RWPE1 (cell line): ENCODE results near the gene CAPN11.

Source experiments
- CTCF ChIA-PET: fragments of 350-600 bp; sonication (Branson Sonifier 250); formaldehyde crosslinking; extraction: SDS; loops from one replicate; lab custom pipeline; 2021; lab: Yijun Ruan, JAX
- POLR2A ChIA-PET: fragments of 400-600 bp; formaldehyde crosslinking; extraction: SDS; loops from one replicate; lab custom pipeline; 2020; ENCODE audit warnings: antibody characterized with exemption; ENCODE audit not compliant: low non-redundant PET; lab: Yijun Ruan, JAX
- DNase-seq: peaks from one replicate; pipeline ENCODE4 v3.0.0; 2012; ENCODE audit warnings: low spot score
- H3K27ac ChIP-seq: fragments of 450-650 bp; 2 replicates; pipeline ENCODE4 v1.5.1; 2017
- TF ChIP-seq, protein P1 (sequence below): fragments of 450-650 bp; conservative IDR thresholded peaks from 2 replicates; pipeline ENCODE4 v1.5.1; 2017; ENCODE audit warnings: low read depth, mild to moderate bottlenecking

The CAPN11 gene

GRCh38 chr6:44158770-44159228, at the start of gene CAPN11:
TSS of gene CAPN11 (plus strand) at chr6:44158820. CDS start at chr6:44158849, 29 bp downstream.
- TF ChIP-seq, protein P1, sequence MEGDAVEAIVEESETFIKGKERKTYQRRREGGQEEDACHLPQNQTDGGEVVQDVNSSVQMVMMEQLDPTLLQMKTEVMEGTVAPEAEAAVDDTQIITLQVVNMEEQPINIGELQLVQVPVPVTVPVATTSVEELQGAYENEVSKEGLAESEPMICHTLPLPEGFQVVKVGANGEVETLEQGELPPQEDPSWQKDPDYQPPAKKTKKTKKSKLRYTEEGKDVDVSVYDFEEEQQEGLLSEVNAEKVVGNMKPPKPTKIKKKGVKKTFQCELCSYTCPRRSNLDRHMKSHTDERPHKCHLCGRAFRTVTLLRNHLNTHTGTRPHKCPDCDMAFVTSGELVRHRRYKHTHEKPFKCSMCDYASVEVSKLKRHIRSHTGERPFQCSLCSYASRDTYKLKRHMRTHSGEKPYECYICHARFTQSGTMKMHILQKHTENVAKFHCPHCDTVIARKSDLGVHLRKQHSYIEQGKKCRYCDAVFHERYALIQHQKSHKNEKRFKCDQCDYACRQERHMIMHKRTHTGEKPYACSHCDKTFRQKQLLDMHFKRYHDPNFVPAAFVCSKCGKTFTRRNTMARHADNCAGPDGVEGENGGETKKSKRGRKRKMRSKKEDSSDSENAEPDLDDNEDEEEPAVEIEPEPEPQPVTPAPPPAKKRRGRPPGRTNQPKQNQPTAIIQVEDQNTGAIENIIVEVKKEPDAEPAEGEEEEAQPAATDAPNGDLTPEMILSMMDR, result no peak
- H3K27ac ChIP-seq, result no peak within 1 kb of the TSS
- DNase-seq, result no peak
- CTCF ChIA-PET, result no interaction called here
- POLR2A ChIA-PET, result no interaction called here

GRCh38 chr6:44109212-44109611, 49.4 kb upstream of the CAPN11 start:
- ChIA-PET CTCF (interaction anchor here (1.0 kb wide), 1 partner anchor 9 kb away, joined by 3 read pairs; no protein-coding TSS in a partner anchor), POLR2A (no interaction called here)
- DNase-seq, result no peak
- TF ChIP-seq, protein P1, result no peak
- peak overlapping the region; percentile 32; the same call in 1 of the 2 replicates for H3K27ac ChIP-seq

DNA sequence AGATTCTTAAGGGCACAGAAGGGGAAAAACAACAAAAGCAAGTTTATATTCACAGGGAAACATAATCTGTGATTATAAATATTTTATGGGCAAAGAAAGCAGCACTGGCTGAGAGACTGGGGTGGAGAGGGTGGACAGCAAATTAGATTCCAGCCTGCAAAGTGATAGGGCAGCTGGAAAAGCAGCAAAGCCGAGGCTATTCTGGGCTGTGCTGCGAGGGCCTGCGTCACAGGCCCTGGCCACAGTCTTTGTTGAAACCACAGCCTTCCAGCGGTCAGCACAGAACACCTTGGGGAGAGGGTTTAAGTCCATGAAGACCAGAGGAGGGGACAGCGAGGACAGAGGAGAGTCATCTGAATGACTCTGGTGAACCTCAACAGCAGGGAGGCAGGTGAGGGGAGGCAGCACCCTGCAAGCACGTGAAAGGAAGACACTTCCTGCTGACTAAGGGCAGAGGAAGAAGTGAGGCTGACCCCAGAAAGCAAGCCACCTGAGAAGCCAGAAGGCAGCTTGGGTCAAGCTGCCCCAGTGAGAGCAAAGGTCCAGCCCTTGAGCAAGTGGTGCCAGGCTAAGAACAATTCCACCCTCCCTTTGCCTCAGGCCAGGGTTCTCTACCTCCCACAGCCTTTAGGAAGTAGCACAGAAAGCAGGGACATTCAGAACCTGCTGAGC, 48.5 kb upstream of the CAPN11 start:
- CTCF ChIA-PET, result no interaction called here
- H3K27ac ChIP-seq, result peak overlapping the region; percentile 32
- DNase-seq, result no peak
- POLR2A ChIA-PET, result interaction anchor here (0.6 kb wide), 1 partner anchor 33 kb away, joined by 3 read pairs; no protein-coding TSS in a partner anchor
- TF ChIP-seq, protein P1, result no peak

GRCh38 chr6:44110966-44111365, 47.7 kb upstream of the CAPN11 start:
- H3K27ac ChIP-seq, result no peak overlapping the region
- ChIA-PET POLR2A (no interaction called here), CTCF (interaction anchor here (0.7 to 1.5 kb wide), 4 partner anchors 8 to 40 kb away, joined by 3 to 4 read pairs (median 3); no protein-coding TSS in a partner anchor)
- no peak for DNase-seq
- TF ChIP-seq, protein P1, result no peak

GRCh38 chr6:44111434-44112417, 46.9 kb upstream of the CAPN11 start:
- POLR2A ChIA-PET, result no interaction called here
- CTCF ChIA-PET, result interaction anchor here (0.6 to 1.5 kb wide), 7 partner anchors 9 to 342 kb away, joined by 3 to 4 read pairs (median 3); no protein-coding TSS in a partner anchor
- TF ChIP-seq, protein P1, result no peak
- no peak for DNase-seq
- H3K27ac ChIP-seq, result no peak overlapping the region

DNA sequence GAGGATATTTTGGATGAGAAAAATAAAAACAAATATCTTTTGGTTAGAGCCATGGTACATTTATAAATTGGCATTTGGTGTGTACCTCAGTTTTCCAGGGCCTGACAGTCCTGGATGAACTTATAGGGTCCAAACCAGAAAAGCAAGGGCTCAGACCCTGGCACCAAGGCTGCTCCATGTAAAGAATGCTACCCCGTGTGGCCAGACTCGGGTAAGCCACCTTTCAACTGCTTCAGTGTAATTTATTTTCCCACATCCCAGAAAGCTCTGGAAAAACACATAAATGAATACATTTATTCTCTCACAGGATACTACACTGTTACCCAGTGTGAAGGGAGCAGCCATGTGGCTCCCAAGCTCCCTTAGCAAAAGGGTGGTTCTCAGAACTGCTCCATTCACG, 45.2 kb upstream of the CAPN11 start:
- peak overlapping the region; percentile 50 for H3K27ac ChIP-seq
- CTCF ChIA-PET, result interaction anchor here (0.5 kb wide), 1 partner anchor 445 kb away, joined by 3 read pairs; no protein-coding TSS in a partner anchor
- DNase-seq, result no peak
- POLR2A ChIA-PET, result no interaction called here
- TF ChIP-seq, protein P1, result no peak
